GM23248 (cell line): ENCODE measurements around the gene PLA2G4D.

ENCODE experiments used
- EZH2 ChIP-seq: fragments of 200-600 bp; sonication (generic); IDR thresholded peaks from 2 replicates; pipeline ENCODE4 v1.6.1; 2018; ENCODE audit warnings: antibody characterized with exemption, mild to moderate bottlenecking; ENCODE audit not compliant: insufficient read depth, poor library complexity, severe bottlenecking
- EZH2phosphoT487 ChIP-seq: fragments of 200-600 bp; sonication (generic); IDR thresholded peaks from 2 replicates; pipeline ENCODE4 v1.6.1; 2018; ENCODE audit warnings: antibody characterized with exemption, moderate library complexity, mild to moderate bottlenecking, low read depth; ENCODE audit not compliant: insufficient read depth

GRCh38 chr15:42128476-42128875, 34.1 kb upstream of the PLA2G4D start:
- TF ChIP-seq EZH2 (no peak), EZH2phosphoT487 (no peak)
